Breast epithelium (tissue), 3 donors: Measurements from ENCODE around the gene SLC16A12.

Experiments
- POLR2A ChIP-seq: fragments of 450-650 bp; IDR thresholded peaks from one replicate; pipeline ENCODE4 v1.6.1; 2016; ENCODE audit warnings: antibody characterized with exemption, mild to moderate bottlenecking, moderate library complexity
- POLR2AphosphoS5 ChIP-seq, 3 donors: sonication (generic); formaldehyde crosslinking; IDR thresholded peaks; one replicate each; pipeline ENCODE4 v1.6.1; 2017; ENCODE audit warnings: antibody characterized with exemption in 3 of 3
- TF ChIP-seq, protein P1 (sequence below), 3 donors: fragments of 450-650 bp; IDR thresholded peaks; one replicate each; pipeline ENCODE4 v1.5.1; 2016 to 2017; ENCODE audit warnings: antibody characterized with exemption in 3 of 3, mild to moderate bottlenecking in 3 of 3, moderate library complexity in 3 of 3

DNA sequence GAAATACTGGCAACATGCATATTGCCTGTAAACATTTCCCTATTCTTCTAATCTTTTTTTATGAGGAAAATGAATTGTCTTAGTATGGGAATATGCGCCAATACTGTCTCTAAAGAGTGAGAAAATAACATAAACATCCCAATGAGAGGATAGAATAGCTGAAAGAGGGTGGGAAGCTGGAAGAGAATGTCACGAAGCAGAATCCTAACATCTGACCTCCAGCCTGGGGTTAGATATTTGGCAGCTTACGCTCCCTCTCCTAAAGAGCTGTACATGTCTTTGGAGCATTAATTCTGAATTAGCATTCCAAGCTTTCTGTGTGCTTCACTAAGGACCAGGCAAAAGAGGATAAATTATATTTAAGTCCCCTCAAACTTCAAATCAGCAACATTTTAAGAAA lies 31.6 kb upstream of the SLC16A12 start:
- TF ChIP-seq, protein P1, sequence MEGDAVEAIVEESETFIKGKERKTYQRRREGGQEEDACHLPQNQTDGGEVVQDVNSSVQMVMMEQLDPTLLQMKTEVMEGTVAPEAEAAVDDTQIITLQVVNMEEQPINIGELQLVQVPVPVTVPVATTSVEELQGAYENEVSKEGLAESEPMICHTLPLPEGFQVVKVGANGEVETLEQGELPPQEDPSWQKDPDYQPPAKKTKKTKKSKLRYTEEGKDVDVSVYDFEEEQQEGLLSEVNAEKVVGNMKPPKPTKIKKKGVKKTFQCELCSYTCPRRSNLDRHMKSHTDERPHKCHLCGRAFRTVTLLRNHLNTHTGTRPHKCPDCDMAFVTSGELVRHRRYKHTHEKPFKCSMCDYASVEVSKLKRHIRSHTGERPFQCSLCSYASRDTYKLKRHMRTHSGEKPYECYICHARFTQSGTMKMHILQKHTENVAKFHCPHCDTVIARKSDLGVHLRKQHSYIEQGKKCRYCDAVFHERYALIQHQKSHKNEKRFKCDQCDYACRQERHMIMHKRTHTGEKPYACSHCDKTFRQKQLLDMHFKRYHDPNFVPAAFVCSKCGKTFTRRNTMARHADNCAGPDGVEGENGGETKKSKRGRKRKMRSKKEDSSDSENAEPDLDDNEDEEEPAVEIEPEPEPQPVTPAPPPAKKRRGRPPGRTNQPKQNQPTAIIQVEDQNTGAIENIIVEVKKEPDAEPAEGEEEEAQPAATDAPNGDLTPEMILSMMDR (IDR thresholded peaks at IDR 0.05) = no peak
- no peak for TF ChIP-seq POLR2A
- TF ChIP-seq POLR2AphosphoS5 (IDR thresholded peaks at IDR 0.05) = no peak
